ENCODE results near the gene FRMPD3.
A peak's percentile ranks its signal among the peaks of the same experiment; 100 is the strongest.

The FRMPD3 gene

GRCh38 chrX:107480272-107480671 is 30.8 kb downstream of the FRMPD3 start:
- 90 to 100% methylated on average over 1 to 2 of the region's 5 CpGs for WGBS, 2 experiments (ENCODE audit: insufficient coverage in 2 of 2)
- H3K4me3 ChIP-seq (ENCODE audit: extremely low read depth, insufficient read depth, low read length, poor library complexity, severe bottlenecking) = no peak overlapping the region
- H3K36me3 ChIP-seq (ENCODE audit: control insufficient read depth, insufficient read depth, low read length) = no peaks in the 10 kb centered on the region
- H3K9me3 ChIP-seq (ENCODE audit: control insufficient read depth, low read length) = no peaks in the 10 kb centered on the region
- no peak overlapping the region for H3K27ac ChIP-seq (ENCODE audit: low read depth, low read length, severe bottlenecking)
- peaks cover 3% of the 10 kb centered on the region for H3K4me1 ChIP-seq (ENCODE audit: control insufficient read depth, insufficient read depth, low read length, poor library complexity, severe bottlenecking)

- Histone ChIP-seq H3K36me3 (ENCODE audit: control insufficient read depth, insufficient read depth, low read length) (no peaks in the 10 kb centered on the region), H3K4me1 (ENCODE audit: control insufficient read depth, insufficient read depth, low read length, poor library complexity, severe bottlenecking) (peaks cover 3% of the 10 kb centered on the region), H3K27ac (ENCODE audit: low read depth, low read length, severe bottlenecking) (no peak overlapping the region), H3K4me3 (ENCODE audit: extremely low read depth, insufficient read depth, low read length, poor library complexity, severe bottlenecking) (no peak overlapping the region), H3K9me3 (ENCODE audit: control insufficient read depth, low read length) (no peaks in the 10 kb centered on the region)
- no CpG with 5 or more reads among the region's 3 CpGs for WGBS, 2 experiments (ENCODE audit: insufficient coverage in 2 of 2)
These were observed 32.6 kb downstream of the FRMPD3 start for GRCh38 chrX:107482046-107482445.

GRCh38 chrX:107484002-107484726 is 34.7 kb downstream of the FRMPD3 start:
- Histone ChIP-seq H3K4me3 (ENCODE audit: extremely low read depth, insufficient read depth, low read length, poor library complexity, severe bottlenecking) (no peak overlapping the region), H3K27ac (ENCODE audit: low read depth, low read length, severe bottlenecking) (peak overlapping the region; percentile 53), H3K36me3 (ENCODE audit: control insufficient read depth, insufficient read depth, low read length) (no peaks in the 10 kb centered on the region), H3K9me3 (ENCODE audit: control insufficient read depth, low read length) (no peaks in the 10 kb centered on the region), H3K4me1 (ENCODE audit: control insufficient read depth, insufficient read depth, low read length, poor library complexity, severe bottlenecking) (peaks cover 3% of the 10 kb centered on the region)
- WGBS, 2 experiments (ENCODE audit: insufficient coverage in 2 of 2) = 50% methylated on average over 1 of the region's 8 CpGs; no CpG with 5 or more reads in 1 of the 2 experiments

GRCh38 chrX:107485013-107485412 is 35.6 kb downstream of the FRMPD3 start:
- Histone ChIP-seq H3K4me3 (ENCODE audit: extremely low read depth, insufficient read depth, low read length, poor library complexity, severe bottlenecking) (no peak overlapping the region), H3K36me3 (ENCODE audit: control insufficient read depth, insufficient read depth, low read length) (no peaks in the 10 kb centered on the region), H3K4me1 (ENCODE audit: control insufficient read depth, insufficient read depth, low read length, poor library complexity, severe bottlenecking) (peaks cover 3% of the 10 kb centered on the region), H3K27ac (ENCODE audit: low read depth, low read length, severe bottlenecking) (peak overlapping the region; percentile 41), H3K9me3 (ENCODE audit: control insufficient read depth, low read length) (no peaks in the 10 kb centered on the region)
- 69 to 72% methylated on average over 2 to 3 of the region's 6 CpGs for WGBS, 2 experiments (ENCODE audit: insufficient coverage in 2 of 2)

GRCh38 chrX:107493141-107493540 is 43.7 kb downstream of the FRMPD3 start:
- Histone ChIP-seq H3K4me1 (ENCODE audit: control insufficient read depth, insufficient read depth, low read length, poor library complexity, severe bottlenecking) (no peaks in the 10 kb centered on the region), H3K36me3 (ENCODE audit: control insufficient read depth, insufficient read depth, low read length) (no peaks in the 10 kb centered on the region), H3K27ac (ENCODE audit: low read depth, low read length, severe bottlenecking) (no peak overlapping the region), H3K4me3 (ENCODE audit: extremely low read depth, insufficient read depth, low read length, poor library complexity, severe bottlenecking) (no peak overlapping the region), H3K9me3 (ENCODE audit: control insufficient read depth, low read length) (no peaks in the 10 kb centered on the region)
- WGBS, 2 experiments (ENCODE audit: insufficient coverage in 2 of 2) = no CpG with 5 or more reads among the region's 2 CpGs

GRCh38 chrX:107496786-107497185 is 47.3 kb downstream of the FRMPD3 start:
- Histone ChIP-seq H3K36me3 (ENCODE audit: control insufficient read depth, insufficient read depth, low read length) (no peaks in the 10 kb centered on the region), H3K27ac (ENCODE audit: low read depth, low read length, severe bottlenecking) (no peak overlapping the region), H3K4me1 (ENCODE audit: control insufficient read depth, insufficient read depth, low read length, poor library complexity, severe bottlenecking) (no peaks in the 10 kb centered on the region), H3K4me3 (ENCODE audit: extremely low read depth, insufficient read depth, low read length, poor library complexity, severe bottlenecking) (no peak overlapping the region), H3K9me3 (ENCODE audit: control insufficient read depth, low read length) (no peaks in the 10 kb centered on the region)
- no CpG with 5 or more reads among the region's 3 CpGs for WGBS, 2 experiments (ENCODE audit: insufficient coverage in 2 of 2)

Data from mesodermal cell (in vitro differentiated cells).